Left ventricle myocardium inferior (tissue), 1 donor: ENCODE measurements around the gene MRPS10. TPM values are rescaled to one million over a fixed set of nuclear protein-coding genes. Genes with fewer than 3 reads are reported as not detected.

Experiments used
- DNase-seq: peaks from one replicate; pipeline ENCODE4 v3.0.0-alpha.2; 2020
- H3K27ac ChIP-seq: fragments of 200-600 bp; replicated peaks from 2 replicates; pipeline ENCODE4 v1.8.0; 2021
- H3K27me3 ChIP-seq: fragments of 200-600 bp; 2 replicates; pipeline ENCODE4 v1.8.0; 2021; ENCODE audit warnings: low read depth
- H3K36me3 ChIP-seq: fragments of 200-600 bp; 2 replicates; pipeline ENCODE4 v1.8.0; 2021
- H3K4me1 ChIP-seq: fragments of 200-600 bp; 2 replicates; pipeline ENCODE4 v1.8.0; 2021
- H3K4me3 ChIP-seq: fragments of 200-600 bp; 2 replicates; pipeline ENCODE4 v1.8.0; 2021; ENCODE audit warnings: mild to moderate bottlenecking, moderate library complexity
- H3K9me3 ChIP-seq: fragments of 200-600 bp; replicated peaks from 2 replicates; pipeline ENCODE4 v1.8.0; 2021
- CTCF ChIP-seq: fragments of 200-600 bp; IDR thresholded peaks from 2 replicates; pipeline ENCODE4 v1.8.0; 2021; ENCODE audit warnings: antibody characterized with exemption, mild to moderate bottlenecking, borderline replicate concordance
- intact Hi-C: fragments of 100-400 bp; cut with micrococcal nuclease; formaldehyde crosslinking; loops from one replicate; pipeline ENCODE4 v1.11.0; 2022
- total RNA-seq: library from RNA; stranded (reverse); fragmentation: NEBNext Ultra II Directional; extraction: Animal tissue kit (Norgen Biotek cat#: 25700); gene quantifications from one replicate; pipeline ENCODE4 v1.2.1, GENCODE V29; 2021
- donor health status: DM: no; HTN: yes; CAD: no; lungs with severe emphysema.

The MRPS10 gene
- total RNA-seq, 1 donor from 2014 or later: 64.3 TPM

GRCh38 chr6:42165016-42165415 is 52.6 kb downstream of the MRPS10 start:
- Histone ChIP-seq H3K4me1 (no peaks in the 10 kb centered on the region), H3K36me3 (no peaks in the 10 kb centered on the region), H3K4me3 (no peak overlapping the region), H3K27ac (no peak overlapping the region), H3K27me3 (peaks cover 5% of the 10 kb centered on the region), H3K9me3 (no peaks in the 10 kb centered on the region)
- no peak for DNase-seq
- no peak for TF ChIP-seq CTCF
- intact Hi-C loops: no loop called here

GRCh38 chr6:42163981-42164380 is 53.7 kb downstream of the MRPS10 start:
- H3K36me3 ChIP-seq: no peaks in the 10 kb centered on the region
- intact Hi-C loops: no loop called here
- H3K4me3 ChIP-seq: no peak overlapping the region

GRCh38 chr6:42162812-42163211 is 54.8 kb downstream of the MRPS10 start:
- no peaks in the 10 kb centered on the region for H3K36me3 ChIP-seq
- peaks cover 5% of the 10 kb centered on the region for H3K27me3 ChIP-seq
- no peak for TF ChIP-seq CTCF
- intact Hi-C loops: no loop called here
- H3K9me3 ChIP-seq: no peaks in the 10 kb centered on the region
- H3K4me1 ChIP-seq: peaks cover 7% of the 10 kb centered on the region
- DNase-seq: no peak
- no peak overlapping the region for H3K4me3 ChIP-seq
- no peak overlapping the region for H3K27ac ChIP-seq

More at GRCh38 chr6:42163981-42164380, 53.7 kb downstream of the MRPS10 start:
- DNase-seq: no peak
- peaks cover 5% of the 10 kb centered on the region for H3K27me3 ChIP-seq
- no peak overlapping the region for H3K27ac ChIP-seq
- H3K9me3 ChIP-seq: no peaks in the 10 kb centered on the region
- no peak for TF ChIP-seq CTCF
- H3K4me1 ChIP-seq: no peaks in the 10 kb centered on the region

- H3K27ac ChIP-seq: no peak overlapping the region
- H3K4me1 ChIP-seq: peaks cover 8% of the 10 kb centered on the region
- no peaks in the 10 kb centered on the region for H3K9me3 ChIP-seq
- DNase-seq: no peak
- no peak overlapping the region for H3K4me3 ChIP-seq
- intact Hi-C loops: no loop called here
- H3K27me3 ChIP-seq: peaks cover 5% of the 10 kb centered on the region
- no peaks in the 10 kb centered on the region for H3K36me3 ChIP-seq
- no peak for TF ChIP-seq CTCF
Observed at GRCh38 chr6:42162384-42162783, 55.3 kb downstream of the MRPS10 start.

GRCh38 chr6:42159431-42160024 is 58.1 kb downstream of the MRPS10 start:
- H3K36me3 ChIP-seq: no peaks in the 10 kb centered on the region
- TF ChIP-seq CTCF: no peak
- H3K4me1 ChIP-seq: peaks cover 8% of the 10 kb centered on the region
- no peak overlapping the region for H3K27ac ChIP-seq
- DNase-seq: no peak
- intact Hi-C loops: no loop called here
- H3K9me3 ChIP-seq: no peaks in the 10 kb centered on the region
- H3K4me3 ChIP-seq: no peak overlapping the region
- peaks cover 10% of the 10 kb centered on the region for H3K27me3 ChIP-seq
